Keratinocyte (primary cell): ENCODE measurements around the gene ZNF816. TPM values are rescaled to one million over a fixed set of nuclear protein-coding genes. Genes with fewer than 3 reads are reported as not detected.

Source experiments
- DNase-seq: peaks from one replicate; pipeline ENCODE4 v3.0.0-alpha.2; 2011; ENCODE audit warnings: low read depth, missing footprints, low spot score
- FAIRE-seq: peaks from 2 replicates; lab custom pipeline; 2011; peaks lifted over from hg19 to GRCh38; lab: Jason Lieb, UNC
- H2AFZ ChIP-seq: 2 replicates; pipeline ENCODE4 v1.6.0; 2012; ENCODE audit warnings: low read length, control low read depth, inconsistent platforms; ENCODE audit not compliant: control insufficient read depth
- H3K27ac ChIP-seq: 2 replicates; pipeline ENCODE4 v1.5.1; 2011; ENCODE audit warnings: low read length; ENCODE audit not compliant: control insufficient read depth, insufficient read depth
- H3K27me3 ChIP-seq: 3 replicates; pipeline ENCODE4 v1.6.0; 2011; ENCODE audit warnings: low read length; ENCODE audit not compliant: control insufficient read depth, insufficient read depth; ENCODE audit errors: extremely low read depth
- H3K36me3 ChIP-seq, 2 experiments: 2 replicates in 1 of 2; 3 replicates in 1 of 2; pipeline ENCODE4 v1.5.1; 2011; ENCODE audit warnings: low read length in 2 of 2, mild to moderate bottlenecking in 1 of 2; ENCODE audit not compliant: control insufficient read depth in 2 of 2, insufficient read depth in 2 of 2; ENCODE audit errors: extremely low read depth in 1 of 2
- H3K4me1 ChIP-seq: 3 replicates; pipeline ENCODE4 v1.5.1; 2011; ENCODE audit warnings: low read length; ENCODE audit not compliant: control insufficient read depth, insufficient read depth; ENCODE audit errors: extremely low read depth
- H3K4me2 ChIP-seq: 3 replicates; pipeline ENCODE4 v1.6.0; 2011; ENCODE audit warnings: low read depth, low read length; ENCODE audit not compliant: control insufficient read depth, insufficient read depth; ENCODE audit errors: extremely low read depth
- H3K4me3 ChIP-seq, 3 experiments: fragments of 200-600 bp in 1 of 3; sonication (generic) in 1 of 3; 2 replicates in 2 of 3; 3 replicates in 1 of 3; pipeline ENCODE4 v1.5.1; 2011 to 2016; ENCODE audit warnings: low read length in 3 of 3, mild to moderate bottlenecking in 3 of 3, control low read depth in 2 of 3, inconsistent platforms in 1 of 3, low read depth in 1 of 3, mixed read lengths in 1 of 3, mixed run types in 1 of 3, moderate library complexity in 1 of 3; ENCODE audit not compliant: control insufficient read depth in 2 of 3, insufficient read depth in 2 of 3; ENCODE audit errors: extremely low read depth in 1 of 3
- H3K79me2 ChIP-seq: 2 replicates; pipeline ENCODE4 v1.6.0; 2012; ENCODE audit warnings: low read length; ENCODE audit not compliant: control insufficient read depth, insufficient read depth
- H3K9ac ChIP-seq: 3 replicates; pipeline ENCODE4 v1.6.0; 2011; ENCODE audit warnings: low read length; ENCODE audit not compliant: control insufficient read depth, insufficient read depth; ENCODE audit errors: extremely low read depth
- H3K9me1 ChIP-seq: 3 replicates; pipeline ENCODE4 v1.6.0; 2011; ENCODE audit warnings: low read length; ENCODE audit not compliant: control insufficient read depth, insufficient read depth; ENCODE audit errors: extremely low read depth
- H3K9me3 ChIP-seq: 2 replicates; pipeline ENCODE4 v1.5.1; 2012; ENCODE audit warnings: low read depth, low read length; ENCODE audit not compliant: control insufficient read depth
- H4K20me1 ChIP-seq: 3 replicates; pipeline ENCODE4 v1.6.0; 2011; ENCODE audit warnings: low read length; ENCODE audit not compliant: control insufficient read depth, insufficient read depth; ENCODE audit errors: extremely low read depth
- CTCF ChIP-seq, 3 experiments: IDR thresholded peaks in 1 of 3; conservative IDR thresholded peaks in 1 of 3; optimal IDR thresholded peaks in 1 of 3; 2 replicates in 2 of 3; 3 replicates in 1 of 3; pipeline versions ENCODE3 to v1.5.1; 2011; ENCODE audit warnings: low read length in 3 of 3, mild to moderate bottlenecking in 3 of 3, moderate library complexity in 2 of 3, control low read depth in 1 of 3, inconsistent platforms in 1 of 3; ENCODE audit not compliant: insufficient read depth in 2 of 3; ENCODE audit errors: extremely low read depth in 1 of 3
- EZH2 ChIP-seq: IDR thresholded peaks from one replicate; pipeline ENCODE4 v1.6.1; 2012; ENCODE audit warnings: inconsistent platforms, mild to moderate bottlenecking, low read length, moderate library complexity
- dilution Hi-C: fragments of 300-500 bp; cut with MboI; formaldehyde crosslinking; loops from one replicate; pipeline ENCODE4 v1.7.0; 2020; ENCODE audit warnings: low sequenced_read_pairs; ENCODE audit not compliant: extremely low pct_ligation_motif_present
- polyA plus RNA-seq, 5 experiments: library from polyadenylated mRNA; depleted of rRNA in 3 of 5; stranded (reverse) in 3 of 5; stranded (forward) in 1 of 5; unstranded in 1 of 5; fragments of >200 nt; gene quantifications; 1 replicate in 1 of 5; 2 replicates in 3 of 5; 3 replicates in 1 of 5; pipeline versions ENCODE4 v1.2.1 to v1.2.3, GENCODE V29; 2011 to 2012; ENCODE audit warnings: missing spikeins in 2 of 5, low read depth in 1 of 5, low replicate concordance in 1 of 5

The ZNF816 gene
- polyA plus RNA-seq, 1 donor (not counting 4 experiments of a cell fraction or from before 2014, with no cell fraction given), result 4.3 TPM

DNA sequence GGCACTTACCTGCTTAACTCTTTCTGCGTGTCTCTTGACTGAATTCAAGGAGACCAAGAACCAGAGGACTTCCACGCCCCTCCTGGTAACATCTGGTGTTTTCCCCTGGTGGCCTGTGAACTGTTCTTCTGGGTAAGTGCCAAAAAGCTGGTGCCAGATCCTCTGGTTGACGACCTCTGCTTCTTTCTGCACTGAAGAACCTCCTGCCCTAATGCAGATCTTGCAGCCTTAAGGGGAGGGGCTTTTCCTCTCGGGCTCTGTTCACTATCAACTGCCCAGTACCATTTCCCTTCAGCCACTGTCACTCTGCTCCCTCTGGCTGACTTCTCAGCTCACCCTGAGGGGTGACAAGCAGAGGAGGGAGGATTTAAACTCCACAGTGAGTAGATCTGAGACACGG, 44.9 kb upstream of the ZNF816 start:
- H2AFZ ChIP-seq, result no peak overlapping the region
- no peak overlapping the region for H3K4me3 ChIP-seq
- DNase-seq (no peak), FAIRE-seq (no peak)
- TF ChIP-seq CTCF (optimal IDR thresholded peaks at IDR 0.05 in 1 of 3, IDR thresholded peaks at IDR 0.05 in 1 of 3, conservative IDR thresholded peaks at IDR 0.05 in 1 of 3; ENCODE audit: extremely low read depth in 1 of 3, insufficient read depth in 2 of 3, low read length in 3 of 3) (no peak), EZH2 (no peak)
- no peaks in the 10 kb centered on the region for H3K79me2 ChIP-seq
- no peak overlapping the region for H3K4me2 ChIP-seq
- no peaks in the 10 kb centered on the region for H3K4me1 ChIP-seq
- H3K36me3 ChIP-seq, result no peaks in the 10 kb centered on the region
- no peaks in the 10 kb centered on the region for H3K27me3 ChIP-seq
- no peak overlapping the region for H3K27ac ChIP-seq
- no peaks in the 10 kb centered on the region for H3K9me1 ChIP-seq
- H4K20me1 ChIP-seq, result no peaks in the 10 kb centered on the region
- H3K9me3 ChIP-seq, result peaks cover 3% of the 10 kb centered on the region
- dilution Hi-C loops, result no loop called here
- no peak overlapping the region for H3K9ac ChIP-seq

DNA sequence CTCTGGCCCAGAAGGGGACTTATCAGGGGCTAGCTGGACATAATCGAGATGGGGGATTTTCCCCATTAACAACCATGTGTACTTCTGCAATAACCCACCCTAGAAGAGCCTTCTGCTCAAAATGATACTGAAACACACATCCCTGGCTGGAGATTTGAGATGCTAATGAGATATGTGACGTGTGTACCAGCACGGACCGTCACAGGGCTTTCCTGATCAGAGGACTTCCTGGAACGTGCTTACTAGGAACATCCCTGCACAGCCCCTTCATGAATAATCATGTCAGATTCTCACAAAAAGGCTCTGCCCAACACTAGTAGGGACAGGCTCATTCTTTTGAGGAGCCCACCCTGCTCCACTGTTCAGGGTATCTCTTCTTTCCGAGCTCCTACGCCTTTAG, 44.5 kb upstream of the ZNF816 start:
- DNase-seq (no peak), FAIRE-seq (no peak)
- no peaks in the 10 kb centered on the region for H4K20me1 ChIP-seq
- H3K27ac ChIP-seq, result no peak overlapping the region
- H3K4me3 ChIP-seq, result no peak overlapping the region
- no peaks in the 10 kb centered on the region for H3K36me3 ChIP-seq
- no peak overlapping the region for H3K9ac ChIP-seq
- no peak overlapping the region for H2AFZ ChIP-seq
- no peaks in the 10 kb centered on the region for H3K79me2 ChIP-seq
- peaks cover 3% of the 10 kb centered on the region for H3K9me3 ChIP-seq
- H3K27me3 ChIP-seq, result no peaks in the 10 kb centered on the region
- dilution Hi-C loops, result no loop called here
- H3K9me1 ChIP-seq, result no peaks in the 10 kb centered on the region
- TF ChIP-seq CTCF (optimal IDR thresholded peaks at IDR 0.05 in 1 of 3, IDR thresholded peaks at IDR 0.05 in 1 of 3, conservative IDR thresholded peaks at IDR 0.05 in 1 of 3; ENCODE audit: extremely low read depth in 1 of 3, insufficient read depth in 2 of 3, low read length in 3 of 3), result no peak
- no peak for TF ChIP-seq EZH2
- H3K4me1 ChIP-seq, result no peaks in the 10 kb centered on the region
- no peak overlapping the region for H3K4me2 ChIP-seq
